Measurements from ENCODE around the gene SLAMF9. TPM values are rescaled to one million over a fixed set of nuclear protein-coding genes. Genes with fewer than 3 reads are reported as not detected.

The SLAMF9 gene
- total RNA-seq, 1 experiment from 2014 or later, result not detected

- Histone ChIP-seq H3K4me3 (ENCODE audit: low read depth in 2 of 2, low read length in 2 of 2) (no peak overlapping the region), H3K27me3 (ENCODE audit: control insufficient read depth, insufficient read depth, low read length) (peaks cover 4% of the 10 kb centered on the region), H3K4me1 (ENCODE audit: control insufficient read depth, insufficient read depth, low read length) (no peaks in the 10 kb centered on the region), H3K9me3 (ENCODE audit: control insufficient read depth, insufficient read depth, low read depth, low read length) (no peaks in the 10 kb centered on the region), H3K36me3 (ENCODE audit: control insufficient read depth, insufficient read depth, low read length) (no peaks in the 10 kb centered on the region), H3K27ac (ENCODE audit: low read length) (no peak overlapping the region)
- DNase-seq (ENCODE audit: low read depth, low spot score) (no peak), ATAC-seq (no peak)
- intact Hi-C loops (cut with micrococcal nuclease; ENCODE audit: unreplicated experiment) (no loop called here), in situ Hi-C loops (cut with HindIII; ENCODE audit: low pct_unique_long_range_greater_than_20kb, low sequenced_read_pairs) (no loop called here)
- TF ChIP-seq POLR2AphosphoS5 (IDR thresholded peaks at IDR 0.05; ENCODE audit: low read depth, low read length) (no peak), TCF7L2 (IDR thresholded peaks at IDR 0.05; ENCODE audit: low read depth, low read length) (no peak), SIN3A (IDR thresholded peaks at IDR 0.05; ENCODE audit: borderline replicate concordance, insufficient read depth, low read depth, low read length) (no peak), REST (IDR thresholded peaks at IDR 0.05; ENCODE audit: insufficient read depth in 1 of 2, low read depth in 2 of 2, low read length in 1 of 2) (no peak), CTCF (IDR thresholded peaks at IDR 0.05) (no peak)
- BruUV-seq (replicated peaks), result no TSS peak
- CTCF ChIA-PET, result no interaction called here
- POLR2A ChIA-PET, result no interaction called here
Observed at GRCh38 chr1:159990005-159990404, 36.0 kb upstream of the SLAMF9 start.

GRCh38 chr1:159989581-159989980, 35.5 kb upstream of the SLAMF9 start:
- H3K9me3 ChIP-seq (ENCODE audit: control insufficient read depth, insufficient read depth, low read depth, low read length), result no peaks in the 10 kb centered on the region
- no peak overlapping the region for H3K4me3 ChIP-seq (ENCODE audit: low read depth in 2 of 2, low read length in 2 of 2)
- DNase-seq (ENCODE audit: low read depth, low spot score) (no peak), ATAC-seq (no peak)
- intact Hi-C loops (cut with micrococcal nuclease; ENCODE audit: unreplicated experiment) (no loop called here), in situ Hi-C loops (cut with HindIII; ENCODE audit: low pct_unique_long_range_greater_than_20kb, low sequenced_read_pairs) (no loop called here)
- no peaks in the 10 kb centered on the region for H3K36me3 ChIP-seq (ENCODE audit: control insufficient read depth, insufficient read depth, low read length)
- H3K4me1 ChIP-seq (ENCODE audit: control insufficient read depth, insufficient read depth, low read length), result no peaks in the 10 kb centered on the region
- H3K27ac ChIP-seq (ENCODE audit: low read length), result no peak overlapping the region
- BruUV-seq (replicated peaks), result no TSS peak
- ChIA-PET CTCF (no interaction called here), POLR2A (no interaction called here)
- H3K27me3 ChIP-seq (ENCODE audit: control insufficient read depth, insufficient read depth, low read length), result peaks cover 4% of the 10 kb centered on the region
- TF ChIP-seq TCF7L2 (IDR thresholded peaks at IDR 0.05; ENCODE audit: low read depth, low read length), result no peak
- no peak for TF ChIP-seq SIN3A (IDR thresholded peaks at IDR 0.05; ENCODE audit: borderline replicate concordance, insufficient read depth, low read depth, low read length)
- no peak for TF ChIP-seq CTCF (IDR thresholded peaks at IDR 0.05)
- no peak for TF ChIP-seq POLR2AphosphoS5 (IDR thresholded peaks at IDR 0.05; ENCODE audit: low read depth, low read length)
- TF ChIP-seq REST (IDR thresholded peaks at IDR 0.05; ENCODE audit: insufficient read depth in 1 of 2, low read depth in 2 of 2, low read length in 1 of 2), result no peak
